Common myeloid progenitor, CD34-positive (primary cell): ENCODE results near the gene TOMM34.

ENCODE experiments used
- CTCF ChIA-PET: fragments of 350-600 bp; sonication (Branson Sonifier 250); formaldehyde crosslinking; loops from one replicate; lab custom pipeline; 2021; ENCODE audit warnings: antibody characterized with exemption; lab: Charles Lee
- POLR2A ChIA-PET: fragments of 350-600 bp; sonication (Branson Sonifier 250); formaldehyde crosslinking; loops from one replicate; lab custom pipeline; 2021; ENCODE audit warnings: antibody characterized with exemption; lab: Charles Lee
- DNase-seq, 3 donors: peaks; one replicate each; pipeline versions ENCODE4 v3.0.0 to v3.0.0-alpha.2; 2013
- H3K27ac ChIP-seq, 2 experiments: 1 replicate in 1 of 2; 2 replicates in 1 of 2; pipeline ENCODE4 v1.7.0; 2013; ENCODE audit warnings: inconsistent platforms in 2 of 2, low read length in 2 of 2, mild to moderate bottlenecking in 2 of 2, low read depth in 1 of 2, moderate library complexity in 1 of 2; ENCODE audit not compliant: severe bottlenecking in 2 of 2, insufficient read depth in 1 of 2, poor library complexity in 1 of 2
- H3K27me3 ChIP-seq, 5 experiments: replicated peaks in 2 of 5; 1 replicate in 3 of 5; 2 replicates in 2 of 5; pipeline versions ENCODE4 v1.6.1 to v1.7.0; 2013; ENCODE audit warnings: low read length in 4 of 5, mild to moderate bottlenecking in 2 of 5, moderate library complexity in 2 of 5, inconsistent platforms in 1 of 5; ENCODE audit not compliant: insufficient read depth in 5 of 5, control insufficient read depth in 4 of 5
- H3K36me3 ChIP-seq, 4 experiments: 1 replicate in 2 of 4; 2 replicates in 2 of 4; pipeline versions ENCODE4 v1.6.1 to v1.7.0; 2013; ENCODE audit warnings: low read length in 3 of 4, control low read depth in 1 of 4, mild to moderate bottlenecking in 1 of 4; ENCODE audit not compliant: control insufficient read depth in 4 of 4, insufficient read depth in 4 of 4
- H3K4me1 ChIP-seq, 4 experiments: 1 replicate in 3 of 4; 2 replicates in 1 of 4; pipeline versions ENCODE4 v1.6.1 to v1.7.1; 2013; ENCODE audit warnings: low read length in 3 of 4, mild to moderate bottlenecking in 3 of 4, control low read depth in 1 of 4, inconsistent platforms in 1 of 4, moderate library complexity in 1 of 4; ENCODE audit not compliant: control insufficient read depth in 4 of 4, insufficient read depth in 4 of 4; ENCODE audit errors: control extremely low read depth in 1 of 4
- H3K4me3 ChIP-seq, 7 experiments: 1 replicate in 4 of 7; 2 replicates in 3 of 7; pipeline versions ENCODE4 v1.5.1 to v1.7.0; 2013; ENCODE audit warnings: mild to moderate bottlenecking in 7 of 7, low read length in 6 of 7, moderate library complexity in 6 of 7, inconsistent platforms in 2 of 7, low read depth in 2 of 7, control low read depth in 1 of 7; ENCODE audit not compliant: insufficient read depth in 4 of 7, control insufficient read depth in 1 of 7; ENCODE audit errors: extremely low read depth in 1 of 7
- H3K9me3 ChIP-seq, 5 experiments: 1 replicate in 4 of 5; 2 replicates in 1 of 5; pipeline versions ENCODE4 v1.6.1 to v1.7.1; 2013; ENCODE audit warnings: low read length in 4 of 5, mild to moderate bottlenecking in 2 of 5, inconsistent platforms in 1 of 5, low read depth in 1 of 5, moderate library complexity in 1 of 5; ENCODE audit not compliant: control insufficient read depth in 4 of 5, insufficient read depth in 2 of 5; ENCODE audit errors: control extremely low read depth in 1 of 5
- WGBS: methylation state at CpG from one replicate; pipeline ENCODE4 v1.1.5; 2013; ENCODE audit not compliant: insufficient coverage; 5-methylcytosine and 5-hydroxymethylcytosine counted together

The TOMM34 gene

DNA sequence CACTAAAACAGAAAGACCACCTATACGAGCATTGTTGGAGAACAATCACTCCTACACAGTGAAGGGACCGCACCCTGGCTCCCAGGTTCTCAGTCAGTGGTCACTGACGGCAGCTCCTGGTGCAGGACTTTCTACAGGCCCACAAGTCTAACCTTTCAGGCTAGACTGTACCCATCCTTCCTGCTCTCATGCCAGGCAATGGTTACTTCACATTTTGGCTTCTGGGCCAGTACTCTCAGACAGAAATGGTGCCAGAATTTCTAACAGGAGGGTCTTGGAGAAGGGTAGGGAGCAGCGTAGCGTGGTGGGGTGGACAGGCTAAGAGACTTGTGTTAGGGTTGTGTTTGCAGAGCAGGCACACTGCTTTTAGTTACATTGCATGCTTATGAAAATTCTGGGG is 12.1 kb downstream of the TOMM34 start:
- ChIA-PET POLR2A (interaction anchor here (1.6 kb wide), 1 partner anchor 11 kb away, joined by 3 read pairs; no protein-coding TSS in a partner anchor), CTCF (interaction anchor here (1.2 to 1.7 kb wide), 2 partner anchors 10 to 147 kb away, joined by 3 to 4 read pairs; no protein-coding TSS in a partner anchor)
- DNase-seq, result no peak
- no peak overlapping the region for H3K27ac ChIP-seq
- H3K4me3 ChIP-seq, result no peak overlapping the region
- no peaks in the 10 kb centered on the region for H3K27me3 ChIP-seq
- peaks cover 43 to 94% (median 70%) of the 10 kb centered on the region in 4 experiments for H3K36me3 ChIP-seq
- WGBS, result 98% methylated on average over 5 of the region's 5 CpGs
- H3K9me3 ChIP-seq, result no peaks in the 10 kb centered on the region
- H3K4me1 ChIP-seq, result no peaks in the 10 kb centered on the region

- Histone ChIP-seq H3K27me3 (no peaks in the 10 kb centered on the region), H3K27ac (no peak overlapping the region), H3K4me3 (no peak overlapping the region), H3K4me1 (no peaks in the 10 kb centered on the region), H3K36me3 (peaks cover 48 to 94% (median 72%) of the 10 kb centered on the region in 4 experiments), H3K9me3 (no peaks in the 10 kb centered on the region)
- CTCF ChIA-PET, result interaction anchor here (1.0 to 1.7 kb wide), 3 partner anchors 10 to 149 kb away, joined by 4 read pairs; no protein-coding TSS in a partner anchor
- 94% methylated on average over 2 of the region's 2 CpGs for WGBS
- DNase-seq, result no peak
- POLR2A ChIA-PET, result no interaction called here
Measured at GRCh38 chr20:44946271-44946852, 13.8 kb downstream of the TOMM34 start.

- WGBS, result 97% methylated on average over 6 of the region's 6 CpGs
- POLR2A ChIA-PET, result no interaction called here
- DNase-seq, result no peak
- Histone ChIP-seq H3K36me3 (peaks cover 41 to 93% (median 71%) of the 10 kb centered on the region in 4 experiments), H3K27me3 (no peaks in the 10 kb centered on the region), H3K9me3 (no peaks in the 10 kb centered on the region), H3K4me1 (no peaks in the 10 kb centered on the region), H3K27ac (no peak overlapping the region), H3K4me3 (no peak overlapping the region)
- CTCF ChIA-PET, result no interaction called here
Measured at GRCh38 chr20:44945261-44945660, 14.9 kb downstream of the TOMM34 start.

- CTCF ChIA-PET, result interaction anchor here (0.8 kb wide), 1 partner anchor 13 kb away, joined by 3 read pairs; no protein-coding TSS in a partner anchor
- H3K36me3 ChIP-seq, result peaks cover 34 to 90% (median 71%) of the 10 kb centered on the region in 4 experiments
- DNase-seq, result no peak
- no peaks in the 10 kb centered on the region for H3K9me3 ChIP-seq
- POLR2A ChIA-PET, result no interaction called here
- no peaks in the 10 kb centered on the region for H3K27me3 ChIP-seq
- H3K4me3 ChIP-seq, result no peak overlapping the region
- WGBS, result 100% methylated on average over 2 of the region's 4 CpGs
- H3K4me1 ChIP-seq, result no peaks in the 10 kb centered on the region
- H3K27ac ChIP-seq, result no peak overlapping the region
Measured at GRCh38 chr20:44943828-44944227, 16.4 kb downstream of the TOMM34 start.

DNA sequence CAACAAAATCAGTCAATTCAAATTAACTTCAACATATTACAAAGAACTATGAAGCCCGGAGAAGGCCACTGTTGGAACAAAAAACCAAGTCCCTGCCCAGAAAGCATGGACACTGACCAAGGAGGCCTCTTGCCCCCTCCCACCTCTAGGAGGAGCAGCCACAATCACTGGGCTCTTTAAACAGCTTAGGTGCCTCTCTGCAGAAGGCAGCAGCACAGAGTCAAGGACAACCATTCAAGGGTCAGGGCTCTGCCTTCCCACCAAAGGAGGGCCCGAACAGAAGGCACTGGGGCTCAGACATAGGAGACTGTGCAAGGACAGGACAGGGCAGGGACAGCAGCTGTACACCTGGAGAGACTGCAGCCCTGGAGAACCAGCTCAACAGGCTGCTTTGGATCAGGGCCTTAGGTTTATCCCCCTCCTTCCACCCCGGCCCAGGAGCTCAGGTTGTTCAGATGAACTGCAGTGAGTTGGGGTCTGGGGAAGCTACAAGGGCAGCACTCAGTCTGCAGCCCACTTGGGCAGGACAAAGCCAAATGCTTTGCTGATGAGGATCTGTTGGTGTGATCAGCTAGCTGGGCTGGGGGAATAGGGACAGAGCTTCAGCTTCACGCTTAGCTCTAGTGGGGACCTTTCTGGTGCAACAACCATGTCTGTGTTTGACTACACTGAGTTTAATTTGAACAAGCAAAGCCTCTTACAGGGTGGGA is 17.8 kb downstream of the TOMM34 start:
- POLR2A ChIA-PET, result no interaction called here
- WGBS, result 100% methylated on average over 3 of the region's 4 CpGs
- H3K27me3 ChIP-seq, result no peaks in the 10 kb centered on the region
- H3K4me1 ChIP-seq, result no peaks in the 10 kb centered on the region
- H3K27ac ChIP-seq, result no peak overlapping the region
- H3K9me3 ChIP-seq, result no peaks in the 10 kb centered on the region
- peaks cover 27 to 89% (median 72%) of the 10 kb centered on the region in 4 experiments for H3K36me3 ChIP-seq
- H3K4me3 ChIP-seq, result no peak overlapping the region
- DNase-seq, result no peak
- CTCF ChIA-PET, result interaction anchor here (1.8 to 2.4 kb wide), 3 partner anchors 10 to 23 kb away, joined by 8 to 10 read pairs (median 9); partner anchors contain the start of gene STK4

- ChIA-PET POLR2A (no interaction called here), CTCF (interaction anchor here (0.8 to 2.4 kb wide), 5 partner anchors 9 to 32 kb away, joined by 3 to 10 read pairs (median 8); partner anchors contain the start of genes PABPC1L and STK4)
- 96% methylated on average over 7 of the region's 7 CpGs for WGBS
- H3K4me3 ChIP-seq, result no peak overlapping the region
- no peak for DNase-seq
- H3K27me3 ChIP-seq, result no peaks in the 10 kb centered on the region
- H3K27ac ChIP-seq, result no peak overlapping the region
- H3K36me3 ChIP-seq, result peaks cover 22 to 88% (median 70%) of the 10 kb centered on the region in 4 experiments
- H3K4me1 ChIP-seq, result no peaks in the 10 kb centered on the region
- H3K9me3 ChIP-seq, result no peaks in the 10 kb centered on the region
Measured at GRCh38 chr20:44941120-44941691, 19.0 kb downstream of the TOMM34 start.
